GM19193 (cell line): ENCODE results near the gene PTCHD4.

Source experiments
- POLR2A ChIP-seq: IDR thresholded peaks from 4 replicates; pipeline ENCODE4 v1.6.1; 2011; ENCODE audit not compliant: insufficient read depth, insufficient read length; ENCODE audit errors: extremely low read depth

The PTCHD4 gene

DNA sequence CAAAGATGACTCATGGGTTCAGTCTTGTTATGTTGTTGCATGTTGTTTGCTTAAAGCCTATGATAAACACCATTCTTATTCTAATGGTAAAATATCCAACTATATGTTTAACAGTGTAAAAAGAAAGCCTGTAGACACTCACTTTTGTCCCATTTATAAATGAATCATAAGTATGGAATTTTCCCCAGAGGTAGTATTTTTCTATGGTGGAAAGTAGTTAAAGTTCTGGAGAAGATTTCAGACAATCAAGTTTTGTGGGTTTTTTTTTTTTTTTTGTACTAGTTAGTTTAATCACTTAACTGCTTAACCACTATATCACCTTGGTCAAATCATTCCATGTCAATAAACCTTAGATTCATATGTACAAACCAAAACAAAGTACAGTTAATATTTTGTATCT lies 35.8 kb downstream of the PTCHD4 start:
- TF ChIP-seq POLR2A: no peak

- no peak for TF ChIP-seq POLR2A
These were observed 36.8 kb downstream of the PTCHD4 start for GRCh38 chr6:48073976-48074767.

DNA sequence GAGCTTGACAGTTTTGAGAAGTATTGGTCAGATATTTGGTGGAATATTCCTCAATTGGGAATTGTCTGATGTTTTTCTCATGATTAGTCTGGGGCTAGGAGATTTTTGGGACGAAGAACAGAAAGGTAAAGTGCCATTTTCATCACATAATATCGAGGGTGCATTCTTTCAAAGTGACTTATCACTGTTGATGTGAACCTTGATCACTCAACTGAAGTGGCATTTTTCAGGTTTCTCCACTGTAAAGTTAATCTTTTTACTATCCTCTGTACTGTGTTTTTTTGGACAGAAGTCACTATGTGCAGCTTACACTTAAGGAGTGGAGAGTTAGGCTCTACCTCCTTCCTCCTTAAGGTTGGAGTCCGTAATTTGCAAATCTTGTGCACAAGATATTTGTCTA lies 39.2 kb downstream of the PTCHD4 start:
- no peak for TF ChIP-seq POLR2A

DNA sequence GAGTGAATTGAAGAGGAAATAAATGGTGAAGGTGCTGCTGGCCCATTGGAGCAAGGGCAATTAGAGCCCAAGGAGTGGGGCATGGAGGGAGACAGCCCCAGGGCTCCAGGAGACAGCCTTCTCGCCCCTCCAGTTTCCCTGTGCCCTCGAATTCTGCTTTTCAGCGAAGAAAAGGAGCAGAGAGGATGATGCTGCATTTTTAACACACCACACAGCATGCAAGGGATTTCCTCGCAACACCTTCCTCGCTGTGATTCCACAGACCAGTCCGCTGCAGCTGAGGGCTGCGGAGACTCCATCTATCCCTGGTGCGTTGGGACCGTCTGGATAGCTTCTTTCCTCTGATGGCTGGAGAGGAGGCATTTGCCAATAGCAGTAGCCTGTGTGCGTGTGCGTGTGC lies 41.7 kb downstream of the PTCHD4 start:
- TF ChIP-seq POLR2A: no peak

DNA sequence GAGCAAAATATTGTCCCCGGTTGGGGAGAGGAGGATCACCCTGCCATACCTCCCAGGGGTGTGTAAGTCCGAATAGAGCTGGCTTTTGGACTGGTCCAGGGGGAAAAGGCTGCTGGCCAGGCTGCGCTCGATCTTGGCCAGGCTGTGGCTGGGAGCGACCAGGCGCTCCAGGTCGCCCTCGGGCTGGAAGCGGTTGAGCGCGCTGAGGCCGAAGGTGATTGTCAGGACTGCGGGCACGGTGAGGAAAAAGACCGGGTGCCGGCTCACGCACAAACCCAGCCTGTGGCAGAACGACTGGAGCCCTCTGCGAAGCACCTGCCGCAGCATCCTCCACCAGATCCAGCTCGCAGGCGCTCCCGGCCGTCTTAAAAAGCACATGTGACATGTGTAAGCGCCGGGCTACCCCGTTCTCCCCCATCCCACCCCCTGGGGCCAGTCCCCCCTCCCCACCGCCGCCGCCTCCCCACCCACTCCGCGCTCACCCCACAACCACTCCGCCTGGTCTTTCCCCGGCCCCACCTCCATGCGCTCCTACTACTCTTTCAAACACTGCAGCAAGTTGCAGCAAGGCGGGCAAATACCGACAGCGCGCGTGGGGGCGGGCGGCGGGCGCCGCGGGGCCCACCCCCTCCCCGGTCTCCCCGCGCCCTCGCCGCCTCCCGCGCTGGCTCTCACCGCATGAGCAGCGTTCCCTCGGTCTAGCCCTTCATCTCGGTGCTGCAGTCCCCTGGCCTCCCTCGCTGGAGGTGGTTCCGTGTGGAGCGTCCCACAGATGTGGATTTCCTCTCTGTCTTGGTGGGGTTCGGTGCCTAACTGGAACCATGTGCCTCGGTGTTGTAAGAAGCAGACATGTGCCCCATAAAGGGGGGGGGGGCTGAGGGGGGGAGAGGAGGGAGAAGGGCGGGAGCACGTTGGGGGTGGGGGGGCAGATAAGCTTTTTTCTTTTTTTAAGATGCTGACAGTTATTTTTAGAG lies 42.4 kb downstream of the PTCHD4 start:
- TF ChIP-seq POLR2A: no peak

GRCh38 chr6:48067886-48068277 lies 43.1 kb downstream of the PTCHD4 start:
- TF ChIP-seq POLR2A: no peak

GRCh38 chr6:48067148-48067712 lies 43.8 kb downstream of the PTCHD4 start:
- no peak for TF ChIP-seq POLR2A

GRCh38 chr6:48061265-48061990 lies 49.6 kb downstream of the PTCHD4 start:
- TF ChIP-seq POLR2A: no peak
